CD14-positive monocyte (primary cell): ENCODE measurements around the gene ACBD7. TPM values are rescaled to one million over a fixed set of nuclear protein-coding genes. Genes with fewer than 3 reads are reported as not detected.

Source experiments
- DNase-seq, 3 donors: peaks; one replicate each; pipeline ENCODE4 v3.0.0-alpha.2; 2011 to 2022
- H2AFZ ChIP-seq: 2 replicates; pipeline ENCODE4 v1.6.0; 2012; ENCODE audit warnings: mild to moderate bottlenecking, low read depth, low read length, inconsistent platforms; ENCODE audit not compliant: insufficient read depth, poor library complexity, severe bottlenecking
- H3K27ac ChIP-seq, 2 donors: 1 replicate in 1 of 2; 2 replicates in 1 of 2; pipeline ENCODE4 v1.5.1; 2012 to 2013; ENCODE audit warnings: low read length in 2 of 2, control low read depth in 1 of 2, inconsistent platforms in 1 of 2, low read depth in 1 of 2, mild to moderate bottlenecking in 1 of 2
- H3K27me3 ChIP-seq, 2 donors: one replicate each; pipeline versions ENCODE4 v1.6.0 to v1.6.1; 2011 to 2013; ENCODE audit warnings: low read length in 2 of 2; ENCODE audit not compliant: control insufficient read depth in 2 of 2, insufficient read depth in 2 of 2
- H3K36me3 ChIP-seq, 2 donors: replicated peaks in 1 of 2; 1 replicate in 1 of 2; 2 replicates in 1 of 2; pipeline versions ENCODE4 v1.5.1 to v1.6.1; 2012 to 2013; ENCODE audit warnings: low read length in 2 of 2, control low read depth in 1 of 2, inconsistent platforms in 1 of 2, mild to moderate bottlenecking in 1 of 2; ENCODE audit not compliant: insufficient read depth in 2 of 2, control insufficient read depth in 1 of 2
- H3K4me1 ChIP-seq, 2 donors: 1 replicate in 1 of 2; 2 replicates in 1 of 2; pipeline versions ENCODE4 v1.5.1 to v1.6.1; 2012 to 2013; ENCODE audit warnings: low read length in 2 of 2, control low read depth in 1 of 2, inconsistent platforms in 1 of 2, mild to moderate bottlenecking in 1 of 2, moderate library complexity in 1 of 2; ENCODE audit not compliant: insufficient read depth in 2 of 2, control insufficient read depth in 1 of 2
- H3K4me2 ChIP-seq: replicated peaks from 2 replicates; pipeline ENCODE3; 2012; ENCODE audit warnings: low read length, moderate library complexity, mild to moderate bottlenecking; ENCODE audit not compliant: poor library complexity, severe bottlenecking; ENCODE audit errors: extremely low read depth
- H3K4me3 ChIP-seq, 3 experiments: fragments of 200-600 bp in 1 of 3; sonication (generic) in 1 of 3; replicated peaks in 1 of 3; 1 replicate in 2 of 3; 2 replicates in 1 of 3; pipeline ENCODE4 v1.5.1; 2011 to 2013; ENCODE audit warnings: low read length in 3 of 3, mild to moderate bottlenecking in 3 of 3, control low read depth in 2 of 3, low read depth in 2 of 3, inconsistent platforms in 1 of 3, moderate library complexity in 1 of 3
- H3K79me2 ChIP-seq: 2 replicates; pipeline ENCODE4 v1.6.0; 2012; ENCODE audit warnings: mild to moderate bottlenecking, control low read depth, inconsistent platforms, low read length, moderate library complexity; ENCODE audit not compliant: insufficient read depth
- H3K9ac ChIP-seq: 2 replicates; pipeline ENCODE4 v1.6.0; 2017; ENCODE audit warnings: low read length, mild to moderate bottlenecking; ENCODE audit not compliant: insufficient read depth, poor library complexity, severe bottlenecking
- H3K9me3 ChIP-seq, 2 donors: replicated peaks in 1 of 2; 1 replicate in 1 of 2; 2 replicates in 1 of 2; pipeline versions ENCODE4 v1.5.1 to v1.6.1; 2012 to 2013; ENCODE audit warnings: low read length in 2 of 2, control low read depth in 1 of 2; ENCODE audit not compliant: control insufficient read depth in 1 of 2, insufficient read depth in 1 of 2
- H4K20me1 ChIP-seq: 2 replicates; pipeline ENCODE4 v1.6.0; 2012; ENCODE audit warnings: mild to moderate bottlenecking, low read length, control low read depth, moderate library complexity; ENCODE audit not compliant: insufficient read depth
- H3K27ac Mint-ChIP-seq, 7 donors: one replicate each; pipeline ENCODE4 v1.8.0; 2020; ENCODE audit warnings: mild to moderate bottlenecking in 7 of 7, mixed read lengths in 7 of 7, moderate library complexity in 6 of 7, inconsistent platforms in 2 of 7
- H3K27me3 Mint-ChIP-seq, 3 donors: one replicate each; pipeline ENCODE4 v1.8.0; 2021 to 2022; ENCODE audit warnings: low read depth in 3 of 3, mild to moderate bottlenecking in 3 of 3, mixed read lengths in 3 of 3, moderate library complexity in 3 of 3, inconsistent platforms in 1 of 3
- H3K36me3 Mint-ChIP-seq, 2 donors: one replicate each; pipeline ENCODE4 v1.8.0; 2020; ENCODE audit warnings: mixed read lengths in 2 of 2, inconsistent platforms in 1 of 2, mild to moderate bottlenecking in 1 of 2
- H3K4me1 Mint-ChIP-seq: one replicate; pipeline ENCODE4 v1.8.0; 2020; ENCODE audit warnings: mild to moderate bottlenecking, mixed read lengths
- H3K4me3 Mint-ChIP-seq, 2 donors: one replicate each; pipeline ENCODE4 v1.8.0; 2020; ENCODE audit warnings: mild to moderate bottlenecking in 2 of 2, mixed read lengths in 2 of 2, moderate library complexity in 1 of 2
- H3K9me3 Mint-ChIP-seq, 7 donors: one replicate each; pipeline ENCODE4 v1.8.0; 2020 to 2022; ENCODE audit warnings: mixed read lengths in 7 of 7, mild to moderate bottlenecking in 6 of 7, moderate library complexity in 6 of 7, inconsistent platforms in 2 of 7
- CTCF ChIP-seq: fragments of 200-600 bp; IDR thresholded peaks from one replicate; pipeline ENCODE4 v1.8.0; 2022; ENCODE audit warnings: antibody characterized with exemption, mild to moderate bottlenecking
- WGBS: methylation state at CpG from one replicate; pipeline ENCODE4 v1.1.5; 2013; ENCODE audit warnings: missing lambda C conversion rate; ENCODE audit not compliant: insufficient coverage; 5-methylcytosine and 5-hydroxymethylcytosine counted together
- intact Hi-C, 2 donors: fragments of 100-400 bp; cut with micrococcal nuclease; formaldehyde crosslinking; loops; one replicate each; pipeline versions ENCODE4 v1.15.0 to v1.15.1; 2023
- polyA plus RNA-seq, 3 donors: library from polyadenylated mRNA; depleted of rRNA in 1 of 3; unstranded in 2 of 3; stranded (reverse) in 1 of 3; fragments of 300-500 nt in 2 of 3; fragments of >200 nt in 1 of 3; fragmentation: Illumina TruSeq in 2 of 3; gene quantifications; 1 replicate in 2 of 3; 2 replicates in 1 of 3; pipeline ENCODE4 v1.2.3, GENCODE V29; 2012 to 2021

ACBD7 gene
- polyA plus RNA-seq, 3 donors = 0.11 TPM; not detected in 2

GRCh38 chr10:15122477-15123030 is 34.0 kb upstream of the ACBD7 start:
- H3K4me1 ChIP-seq = peaks cover 0 to 4% of the 10 kb centered on the region in 2 donors
- no peak overlapping the region for H3K9ac ChIP-seq
- peaks cover 0 to 4% (median 0%) of the 10 kb centered on the region in 3 donors for H3K27me3 Mint-ChIP-seq
- no peaks in the 10 kb centered on the region for H3K36me3 ChIP-seq
- no peak overlapping the region for H3K27ac Mint-ChIP-seq
- intact Hi-C loops = no loop called here
- no peaks in the 10 kb centered on the region for H4K20me1 ChIP-seq
- H3K9me3 Mint-ChIP-seq = peaks cover 0 to 2% (median 0%) of the 10 kb centered on the region in 7 donors
- H3K36me3 Mint-ChIP-seq = peaks cover 0 to 16% of the 10 kb centered on the region in 2 donors
- H3K79me2 ChIP-seq = no peaks in the 10 kb centered on the region
- no peak overlapping the region for H3K4me3 Mint-ChIP-seq
- H3K27ac ChIP-seq = no peak overlapping the region
- 98% methylated on average over 6 of the region's 9 CpGs for WGBS
- no peaks in the 10 kb centered on the region for H3K9me3 ChIP-seq
- H3K27me3 ChIP-seq = no peaks in the 10 kb centered on the region
- H3K4me1 Mint-ChIP-seq = peaks cover 3% of the 10 kb centered on the region
- H3K4me3 ChIP-seq = no peak overlapping the region
- no peak for DNase-seq
- no peak overlapping the region for H2AFZ ChIP-seq
- H3K4me2 ChIP-seq = no peak overlapping the region
- no peak for TF ChIP-seq CTCF

- peaks cover 0 to 2% (median 0%) of the 10 kb centered on the region in 7 donors for H3K9me3 Mint-ChIP-seq
- Histone ChIP-seq H3K36me3 (no peaks in the 10 kb centered on the region), H3K9ac (no peak overlapping the region), H2AFZ (no peak overlapping the region), H3K79me2 (no peaks in the 10 kb centered on the region), H3K9me3 (no peaks in the 10 kb centered on the region), H3K4me1 (peaks cover 0 to 4% of the 10 kb centered on the region in 2 donors), H3K4me3 (no peak overlapping the region), H3K4me2 (no peak overlapping the region), H3K27ac (no peak overlapping the region), H4K20me1 (no peaks in the 10 kb centered on the region), H3K27me3 (no peaks in the 10 kb centered on the region)
- TF ChIP-seq CTCF = no peak
- no CpG with 5 or more reads among the region's 1 CpG for WGBS
- no peak overlapping the region for H3K4me3 Mint-ChIP-seq
- DNase-seq = no peak
- H3K27ac Mint-ChIP-seq = no peak overlapping the region
- peaks cover 0 to 16% of the 10 kb centered on the region in 2 donors for H3K36me3 Mint-ChIP-seq
- H3K4me1 Mint-ChIP-seq = peaks cover 3% of the 10 kb centered on the region
- intact Hi-C loops = no loop called here
- peaks cover 0 to 4% (median 0%) of the 10 kb centered on the region in 3 donors for H3K27me3 Mint-ChIP-seq
These were observed 33.1 kb upstream of the ACBD7 start for GRCh38 chr10:15121707-15122106.
